Epithelial cell of umbilical artery (primary cell): Measurements from ENCODE around the gene VDR. TPM values are rescaled to one million over a fixed set of nuclear protein-coding genes. Genes with fewer than 3 reads are reported as not detected.

Experiments
- total RNA-seq: library from RNA; depleted of rRNA; stranded (reverse); fragments of >200 nt; gene quantifications from 2 replicates; pipeline ENCODE4 v1.2.3, GENCODE V29; 2014

Gene VDR
- under 0.01 and 0.30 TPM in 2 replicates for total RNA-seq

GRCh38 chr12:47904713-47905709, at the start of gene VDR:
Gene VDR, minus strand, starts transcription at chr12:47904994. Its CDS starts 25,881 bp downstream, at chr12:47879113.

DNA sequence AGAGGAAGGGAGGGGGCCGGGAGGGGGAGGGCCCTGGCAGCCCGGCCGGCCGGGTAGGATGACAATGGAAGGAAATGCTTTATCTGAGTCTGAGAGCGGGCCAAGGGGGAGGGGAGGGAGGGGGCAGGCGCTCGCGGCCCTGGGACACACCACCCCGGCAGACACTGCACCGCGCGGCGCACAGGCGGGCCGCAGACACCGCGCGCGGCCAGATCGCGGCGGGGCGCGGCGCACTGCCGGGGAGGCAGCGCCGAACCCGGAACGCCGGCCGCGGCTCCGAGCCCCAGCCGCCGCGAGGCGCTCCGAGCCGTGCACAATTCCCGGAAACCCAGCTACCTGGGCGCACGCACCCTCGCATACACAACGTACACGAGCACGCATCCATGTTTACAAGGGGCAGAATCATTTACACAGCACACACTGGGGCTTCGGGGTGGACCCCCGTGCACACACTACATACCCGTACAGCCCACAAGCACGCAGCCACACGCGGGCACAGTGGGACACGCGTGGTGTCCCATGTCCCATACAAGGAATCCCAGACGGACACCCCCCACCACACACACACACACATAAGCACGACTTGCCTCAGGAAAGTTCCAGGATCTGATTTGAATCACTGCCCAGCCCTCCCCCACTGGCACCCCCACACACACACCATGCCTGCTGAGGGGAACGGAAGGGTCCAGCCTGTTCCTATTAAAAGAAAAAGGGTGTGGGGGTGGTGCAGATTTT, 84.7 kb downstream of the VDR start, which contains the start of gene HDAC7:
TSS of gene HDAC7 (minus strand) at position 8 of the 735 bp plus-strand sequence. CDS start 118 bp downstream, outside the sequence.

Other genes starting within 250 kb of the VDR start
- 11.0 and 14.0 TPM in 2 replicates for gene RPAP3, start 199.0 kb downstream of the VDR start, total RNA-seq
- gene ENDOU, start 179.5 kb downstream of the VDR start, total RNA-seq, result not detected in 2 replicates
- gene RAPGEF3, start 146.1 kb downstream of the VDR start, total RNA-seq, result 17.2 and 29.5 TPM in 2 replicates
- 9.4 and 12.8 TPM in 2 replicates for gene SLC48A1, start 131.8 kb downstream of the VDR start, total RNA-seq
- gene HDAC7, start 85.1 kb downstream of the VDR start, total RNA-seq, result 36.1 and 37.8 TPM in 2 replicates
- gene TMEM106C, start 58.6 kb upstream of the VDR start, total RNA-seq, result 94.5 and 164 TPM in 2 replicates
- gene COL2A1, start 99.5 kb upstream of the VDR start, total RNA-seq, result not detected in 2 replicates
- gene SENP1, start 201.1 kb upstream of the VDR start, total RNA-seq, result 14.3 and 14.9 TPM in 2 replicates
- 78.0 and 98.5 TPM in 2 replicates for gene PFKM, start 214.4 kb upstream of the VDR start, total RNA-seq